GM21737 (cell line): ENCODE data around the gene DBI.
"Not testable (repeated sequence)": the region's sequence is repeated elsewhere in the genome, so short reads cannot be mapped to it uniquely, and the experiment has no call there.

Experiments used
- ATAC-seq: cut with Tn5 transposase; IDR thresholded peaks from one replicate; pipeline ENCODE4 v1.9.1; 2021; ENCODE audit warnings: mild to moderate bottlenecking, moderate library complexity; ENCODE audit not compliant: unreplicated experiment

DBI gene

DNA sequence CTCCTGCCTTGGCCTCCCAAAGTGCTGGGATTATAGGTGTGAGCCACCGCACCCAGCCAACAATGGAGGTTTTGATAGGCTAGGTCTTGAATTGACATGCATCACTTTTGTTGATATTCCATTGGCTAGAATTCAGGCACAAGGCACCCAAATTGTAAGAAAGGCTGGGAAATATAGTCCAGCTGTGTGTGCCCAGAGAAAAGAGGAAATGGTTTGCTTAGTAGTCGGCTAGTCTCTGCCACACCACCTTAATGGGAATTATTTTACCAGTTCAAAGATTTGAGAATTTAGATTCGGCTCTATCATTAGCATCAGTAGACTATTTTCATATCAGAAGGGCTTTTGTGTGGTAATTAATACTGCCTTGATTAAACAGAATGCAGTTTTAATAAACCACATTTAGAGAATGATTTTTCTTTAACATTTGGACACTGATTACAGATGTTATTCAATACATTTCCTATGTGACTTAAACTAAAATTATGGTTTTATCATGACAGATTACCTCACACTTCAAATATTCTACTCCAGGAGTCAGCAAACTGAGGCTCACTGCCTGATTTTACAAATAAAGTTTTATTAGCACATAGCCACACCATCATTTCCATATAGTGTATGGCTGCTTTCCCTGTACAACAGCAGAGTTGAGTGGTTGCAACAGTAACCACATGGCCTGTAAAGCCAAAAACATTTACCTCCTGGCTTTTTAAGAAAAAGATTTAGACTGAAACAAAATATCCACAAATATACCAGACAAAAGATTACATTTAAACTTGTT lies 27.4 kb downstream of the DBI start:
- ATAC-seq, result no peak

DNA sequence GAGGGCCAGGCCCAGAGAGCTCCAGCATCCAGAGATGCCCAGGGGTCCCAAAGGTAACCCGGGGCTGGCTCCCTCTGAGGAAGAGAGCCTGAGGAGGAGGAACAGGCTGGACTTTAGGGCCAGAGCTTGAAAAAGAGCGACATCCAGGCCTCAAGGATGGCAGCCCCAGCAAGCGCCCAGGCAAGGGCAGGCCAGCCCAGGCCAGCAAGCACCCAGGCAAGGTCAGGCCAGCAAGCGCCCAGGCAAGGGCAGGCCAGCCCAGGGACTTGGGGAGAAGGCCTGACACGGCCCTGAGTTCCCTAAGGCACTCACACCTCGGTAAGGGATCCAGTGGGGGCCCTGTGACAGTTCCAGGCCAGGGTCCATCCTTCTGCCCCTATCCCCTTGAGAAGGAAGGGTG lies 30.4 kb downstream of the DBI start:
- no peak for ATAC-seq

DNA sequence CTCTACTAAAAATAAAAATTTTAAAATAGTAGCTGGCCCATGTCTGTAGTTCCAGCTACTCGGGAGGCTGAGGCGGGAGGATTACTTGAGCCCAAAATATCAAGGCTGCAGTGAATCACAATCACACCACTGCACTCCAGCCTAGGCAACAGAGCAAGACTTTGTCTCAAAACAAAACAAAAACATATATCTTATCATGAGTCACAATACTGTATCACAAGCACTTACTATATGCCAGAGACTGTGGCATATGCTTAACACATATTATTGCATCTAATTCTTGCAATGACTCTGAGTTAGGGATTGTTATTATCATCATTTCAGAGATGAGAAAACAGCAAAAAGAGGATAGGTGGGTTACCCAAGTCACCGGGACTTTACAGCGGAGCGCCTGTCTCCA lies 35.3 kb downstream of the DBI start:
- ATAC-seq, result no peak

DNA sequence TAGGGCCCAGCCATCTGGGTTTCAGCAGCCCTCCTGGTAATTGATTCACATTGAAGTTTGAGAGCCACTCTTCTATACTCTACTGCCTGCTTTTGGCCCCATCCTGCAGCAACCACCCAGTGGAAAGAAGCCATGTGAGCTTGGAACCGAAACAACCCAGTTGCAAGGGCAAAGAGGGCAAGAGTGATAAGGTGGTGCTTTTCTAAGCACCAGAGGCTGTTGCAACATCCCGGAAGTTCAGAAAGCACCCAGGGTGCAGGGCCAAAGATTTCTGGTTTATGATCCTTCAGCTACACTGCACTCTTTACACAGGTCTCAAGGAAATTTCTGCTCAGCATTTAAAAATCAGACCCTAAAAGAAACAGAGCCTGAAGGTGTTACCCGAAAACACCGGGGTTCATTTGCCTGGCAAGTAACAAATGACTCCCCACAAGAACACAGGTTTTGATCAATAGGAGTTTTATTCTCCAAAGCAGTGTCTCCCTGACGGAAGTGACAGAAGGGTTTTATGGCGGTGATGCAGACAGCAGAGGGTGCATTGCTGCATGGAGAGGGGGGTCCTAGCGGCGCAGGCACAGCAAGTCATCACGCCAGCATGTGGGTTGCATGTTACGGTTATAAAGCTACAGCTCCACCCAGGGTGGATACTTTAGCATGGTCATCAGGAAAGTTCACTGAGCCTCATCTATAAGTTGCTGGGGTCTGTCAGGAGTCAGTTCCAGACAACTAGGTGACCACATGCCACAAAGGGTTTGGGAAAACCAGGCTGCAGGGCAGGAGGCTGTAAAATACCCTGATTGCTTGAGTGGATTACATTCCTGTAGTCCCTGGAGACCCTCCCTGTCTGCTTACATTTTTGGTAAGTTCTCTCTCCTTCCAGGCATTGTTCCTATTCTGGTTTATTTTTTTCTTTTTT lies 36.1 kb downstream of the DBI start:
- ATAC-seq, result no peak

DNA sequence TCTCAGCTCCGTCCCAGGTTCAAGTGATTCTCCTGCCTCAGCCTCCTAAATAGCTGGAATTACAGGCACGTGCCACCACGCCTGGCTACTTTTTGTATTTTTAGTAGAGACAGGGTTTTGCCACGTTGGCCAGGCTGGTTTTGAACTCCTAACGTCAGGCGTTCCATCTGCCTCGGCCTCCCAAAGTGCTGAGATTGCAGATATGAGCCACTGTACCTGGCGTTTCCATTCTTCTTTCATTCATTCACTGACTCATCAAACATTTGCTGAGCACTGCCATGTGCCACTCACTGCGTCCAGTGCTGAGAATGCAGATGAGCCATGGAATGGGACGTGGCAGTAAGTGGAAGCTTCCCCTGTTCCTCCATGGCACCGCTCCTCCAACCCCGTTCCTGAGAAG lies 36.8 kb downstream of the DBI start:
- not testable (repeated sequence) for ATAC-seq

DNA sequence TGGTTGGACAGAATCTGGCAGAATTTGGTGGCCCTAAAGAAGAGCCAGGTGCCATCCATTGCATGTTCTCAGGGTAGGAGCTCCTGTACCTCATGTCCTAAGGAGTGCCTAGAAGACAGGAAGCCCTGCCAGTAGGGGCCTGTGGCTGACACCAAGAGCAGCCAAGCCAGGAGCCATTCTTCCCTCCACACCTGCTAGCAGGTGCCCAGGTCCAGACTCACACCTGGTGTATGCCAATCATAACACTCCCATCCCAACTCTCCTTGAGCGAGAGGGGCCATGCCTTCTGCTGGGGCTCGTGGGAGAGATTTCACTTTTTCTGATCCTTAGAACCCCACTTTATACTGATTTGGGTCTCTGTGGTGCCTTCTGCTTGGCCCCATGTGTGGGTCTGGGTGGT lies 38.4 kb downstream of the DBI start:
- no peak for ATAC-seq

DNA sequence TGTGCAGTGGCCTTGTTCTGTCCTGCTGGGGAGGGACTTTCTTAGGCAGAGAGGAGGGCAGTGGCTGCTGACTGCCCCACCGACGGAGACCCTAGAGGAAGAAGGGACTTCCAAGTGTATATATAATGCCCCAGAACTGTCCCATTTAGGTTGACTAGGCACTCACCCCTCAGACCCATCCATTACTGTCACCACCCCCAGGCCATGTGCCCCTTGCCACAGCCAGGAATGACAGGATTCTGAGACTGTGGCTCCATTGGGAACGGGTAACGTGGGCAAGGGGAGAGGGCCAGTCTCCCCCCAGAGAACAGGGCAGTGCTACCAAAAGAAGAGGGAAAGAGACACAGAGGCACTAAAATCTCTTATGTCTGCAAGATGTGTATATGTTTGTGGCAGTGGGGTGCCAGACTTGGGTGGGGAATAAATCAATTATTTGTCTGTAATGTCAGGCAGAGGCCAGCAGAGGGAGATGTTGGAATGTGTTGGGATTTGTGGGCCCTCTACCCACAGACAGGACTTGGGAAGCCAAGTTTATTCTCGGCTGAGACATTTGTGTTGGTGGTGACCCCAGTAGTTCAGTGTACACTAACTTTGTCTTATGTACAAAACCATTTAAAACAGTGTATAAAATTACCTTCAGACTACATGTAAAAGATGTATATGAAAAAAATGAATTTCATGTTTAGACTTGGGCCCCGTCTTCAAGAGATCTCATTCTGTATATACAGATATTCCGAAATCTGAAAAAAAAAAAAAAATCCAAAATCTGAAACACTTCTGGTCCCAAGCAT lies 40.8 kb downstream of the DBI start:
- ATAC-seq, result no peak

DNA sequence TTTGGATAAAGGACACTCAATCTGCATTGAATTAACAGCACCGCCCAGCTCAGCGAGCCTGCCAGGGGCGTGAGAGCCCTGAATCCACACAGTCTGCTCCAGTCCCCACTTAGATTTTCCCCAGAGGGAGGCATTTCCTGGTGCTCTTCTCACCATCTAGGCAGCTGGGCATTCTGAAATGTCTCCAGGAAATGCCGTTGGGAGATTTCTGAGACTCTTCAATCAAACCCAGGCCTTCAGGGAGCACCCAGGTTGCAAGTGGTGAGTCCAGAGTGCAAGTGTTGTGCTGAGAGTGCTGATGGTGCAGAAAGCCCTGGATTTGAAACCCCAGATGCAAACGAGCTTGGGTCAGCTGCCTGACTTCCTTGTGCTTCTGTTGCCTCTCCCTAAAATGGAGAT lies 41.4 kb downstream of the DBI start:
- ATAC-seq, result no peak

DNA sequence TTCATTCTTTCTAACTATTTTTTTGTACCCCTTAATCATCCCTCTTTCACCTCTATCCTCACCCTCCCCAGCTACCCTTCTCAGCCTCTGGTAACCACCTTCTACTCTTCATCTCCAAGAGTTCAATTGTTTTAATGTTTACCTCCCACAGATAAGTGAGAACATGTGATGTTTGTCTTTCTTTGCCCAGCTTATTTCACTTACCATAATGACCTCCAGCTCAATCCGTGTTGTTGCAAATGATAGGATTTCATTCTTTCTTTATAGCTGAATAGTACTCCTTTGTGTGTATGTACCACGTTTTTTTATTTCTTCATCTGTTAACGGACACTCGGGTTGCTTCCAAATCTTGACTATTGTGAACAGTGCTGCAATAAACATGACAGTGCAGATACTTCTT lies 42.7 kb downstream of the DBI start:
- ATAC-seq, result no peak

DNA sequence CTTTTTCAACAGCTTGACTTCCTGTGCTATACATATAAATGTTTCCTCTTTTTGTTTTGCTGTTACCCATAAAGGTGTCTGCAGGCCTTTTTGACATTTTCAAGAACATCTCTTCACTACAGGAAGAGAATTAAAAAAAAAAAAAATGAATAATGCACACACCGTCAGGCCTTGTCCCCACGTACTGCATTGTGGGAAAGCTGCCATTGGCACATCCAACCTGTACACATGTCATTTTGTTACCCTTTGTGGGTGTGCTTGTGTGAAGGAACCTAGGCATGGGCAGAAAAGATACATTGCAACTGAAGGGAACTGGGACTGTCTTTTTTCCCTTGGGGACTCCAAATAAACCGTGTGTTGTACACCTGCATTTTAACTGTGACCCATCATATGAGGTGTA lies 48.1 kb downstream of the DBI start:
- ATAC-seq, result no peak

DNA sequence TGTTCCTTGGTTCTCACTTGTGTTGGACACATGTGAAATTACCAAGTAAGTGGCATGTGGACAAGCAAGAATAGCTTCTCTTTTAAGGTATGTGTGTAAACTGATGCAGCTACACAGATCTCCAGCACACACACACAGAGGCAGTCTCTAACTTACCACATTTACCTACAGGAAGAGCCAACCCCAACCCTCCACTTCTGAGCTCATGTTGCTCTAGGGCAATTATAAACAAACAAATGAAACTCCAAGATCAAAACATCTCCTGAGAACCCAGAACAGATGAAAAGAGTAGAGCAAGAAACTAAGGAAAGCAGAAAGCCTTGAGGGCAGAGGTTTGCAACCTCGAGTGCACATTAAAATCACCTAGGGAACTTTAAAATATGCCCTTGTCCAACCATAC lies 48.9 kb downstream of the DBI start:
- no peak for ATAC-seq

DNA sequence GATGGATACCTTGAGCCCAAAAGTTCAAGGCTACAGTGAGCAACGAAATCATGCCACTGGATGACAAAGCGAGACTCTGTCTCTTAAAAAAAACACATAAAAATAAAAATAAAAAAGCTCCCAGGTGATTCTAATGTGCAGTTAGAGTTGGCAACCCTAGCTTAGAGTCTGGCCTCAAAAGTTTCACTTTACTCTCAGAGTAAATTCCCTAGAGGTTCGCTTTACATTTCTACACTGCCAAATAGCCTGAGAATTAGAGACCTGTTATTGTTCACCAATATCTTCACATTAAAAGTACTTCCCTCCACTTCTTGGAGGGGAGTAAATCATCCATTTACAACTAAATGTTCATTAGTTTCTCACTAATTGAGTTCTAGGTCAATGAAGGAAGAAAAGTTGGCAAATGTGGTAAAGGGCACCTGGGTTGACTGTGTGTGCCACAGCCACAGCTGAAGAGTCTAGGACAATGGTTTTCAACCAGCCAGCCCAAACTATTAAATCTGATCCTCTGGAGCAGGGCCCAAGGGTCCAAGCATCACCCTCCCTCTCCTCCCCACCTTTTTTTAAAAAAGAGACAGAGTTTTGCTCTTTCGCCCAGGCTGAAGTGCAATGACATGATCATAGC lies 49.6 kb downstream of the DBI start:
- no peak for ATAC-seq

DNA sequence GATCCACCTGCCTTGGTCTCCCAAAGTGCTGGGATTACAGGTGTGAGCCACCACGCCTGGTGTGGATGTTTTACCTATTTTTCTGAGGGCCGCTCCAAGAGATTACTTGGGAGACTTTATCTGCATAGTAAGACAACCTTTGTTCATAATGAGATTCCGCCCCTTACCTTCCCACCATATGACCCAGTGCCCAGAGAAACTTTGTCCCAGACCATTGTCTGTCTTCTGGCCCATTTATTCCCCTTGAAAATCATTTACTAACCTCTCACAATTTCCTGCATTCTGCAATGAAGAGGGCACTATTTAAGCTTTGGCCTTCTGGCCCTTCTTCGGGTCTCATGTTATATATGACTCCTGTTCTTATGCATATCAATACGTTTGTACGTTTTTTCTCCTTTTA lies 51.1 kb downstream of the DBI start:
- ATAC-seq, result no peak

DNA sequence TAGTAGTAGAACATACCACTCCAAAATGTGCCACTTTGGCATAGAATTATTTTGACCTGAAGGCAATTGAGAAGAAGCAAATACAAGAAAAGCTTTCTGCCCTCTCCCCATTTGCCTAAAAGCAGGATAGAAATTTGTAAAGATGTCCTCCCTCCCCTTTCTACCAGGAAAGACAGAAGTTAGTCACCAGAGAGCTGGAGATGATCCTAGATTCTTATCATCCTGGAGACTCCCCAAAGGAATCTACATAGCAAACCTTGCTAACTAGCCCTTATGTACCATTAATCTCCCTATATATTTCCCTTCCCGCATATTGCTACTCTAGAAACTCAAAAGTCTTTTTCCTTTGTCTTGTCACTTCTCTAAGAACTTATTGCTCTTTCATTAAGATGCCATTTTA lies 52.3 kb downstream of the DBI start:
- ATAC-seq, result no peak

DNA sequence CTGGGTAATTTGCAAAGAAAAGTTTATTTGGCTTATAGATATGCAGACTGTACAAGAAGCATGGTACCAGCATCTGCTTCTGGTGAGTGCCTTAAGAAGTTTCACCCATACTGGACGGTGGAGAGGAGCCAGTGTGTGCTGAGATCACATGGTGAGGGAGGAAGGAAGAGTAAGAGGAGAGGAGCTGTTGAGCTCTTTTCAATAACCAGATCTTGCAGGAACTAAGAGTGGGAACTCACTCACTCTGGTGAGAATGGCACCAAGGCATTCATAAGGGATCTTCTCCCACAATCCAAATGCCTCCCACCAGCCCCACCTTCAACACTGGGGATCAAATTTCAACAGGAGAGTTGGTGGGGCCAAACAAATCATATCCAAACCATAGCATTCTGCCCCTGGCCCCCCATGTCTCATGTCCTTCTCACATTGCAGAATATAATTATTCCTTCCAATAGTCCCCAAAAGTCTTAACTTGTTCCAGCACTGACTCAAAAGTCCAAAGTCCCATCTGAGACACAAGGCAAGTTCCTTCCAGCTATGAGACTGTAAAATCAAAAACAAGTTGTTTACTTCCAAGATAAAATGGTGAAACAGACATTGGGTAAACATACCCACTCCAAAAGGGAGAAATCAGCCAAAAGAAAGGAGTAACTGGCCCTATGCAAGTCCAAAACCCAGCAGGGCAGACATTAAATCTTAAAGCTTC lies 53.2 kb downstream of the DBI start:
- no peak for ATAC-seq

DNA sequence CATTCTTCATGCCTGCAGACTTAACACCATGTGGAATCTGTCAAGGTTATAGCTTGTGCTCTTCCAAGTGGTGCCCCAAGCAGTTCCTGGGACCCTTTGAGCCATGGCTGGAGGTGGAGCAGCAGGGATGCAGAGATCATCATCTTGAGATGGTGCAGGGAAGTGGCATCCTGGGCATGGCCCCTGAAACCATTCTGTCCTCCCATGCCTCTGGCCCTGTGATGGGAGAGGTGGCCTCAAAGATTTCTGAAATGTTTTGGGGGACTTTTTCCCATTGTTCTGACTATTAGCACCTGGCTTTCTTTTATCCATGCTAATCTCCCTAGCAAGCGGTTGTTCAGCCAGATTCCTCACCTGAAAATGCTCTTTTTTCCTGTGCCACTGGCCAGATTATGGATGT lies 54.5 kb downstream of the DBI start:
- ATAC-seq, result no peak

DNA sequence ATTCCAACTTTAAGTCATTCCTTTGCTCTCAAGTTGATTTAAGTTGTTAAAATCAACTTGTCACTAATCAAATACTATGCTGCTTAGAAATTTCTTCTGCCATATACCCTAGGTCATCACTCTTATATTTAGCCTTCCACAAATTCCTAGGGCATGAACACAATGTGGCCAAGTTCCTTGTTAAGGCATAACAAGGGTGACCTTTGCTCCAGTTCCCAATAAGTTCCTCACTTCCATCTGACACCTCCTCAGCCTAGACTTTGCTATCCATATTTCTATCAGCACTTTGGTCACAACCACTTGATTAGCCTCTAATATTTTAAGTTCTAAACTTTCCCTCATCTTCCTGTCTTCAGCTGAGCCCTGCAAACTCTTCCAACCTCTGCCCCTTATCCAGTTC lies 55.0 kb downstream of the DBI start:
- no peak for ATAC-seq
